GM10248 (cell line): Measurements from ENCODE around the gene FMNL3.

Experiments
- CTCF ChIA-PET: fragments of 300-600 bp; sonication (Branson Sonifier 250); formaldehyde crosslinking; extraction: SDS; loops from one replicate; lab custom pipeline; 2021; ENCODE audit warnings: antibody characterized with exemption; lab: Yijun Ruan, JAX
- POLR2A ChIA-PET: fragments of 350-650 bp; sonication (Branson Sonifier 250); formaldehyde crosslinking; extraction: SDS; loops from one replicate; lab custom pipeline; 2020; ENCODE audit warnings: antibody characterized with exemption; lab: Yijun Ruan, JAX
- DNase-seq: peaks from one replicate; pipeline ENCODE4 v3.0.0; 2012; ENCODE audit errors: extremely low spot score
- CTCF ChIP-seq: IDR thresholded peaks from 2 replicates; pipeline ENCODE4 v1.5.1; 2012; ENCODE audit warnings: mild to moderate bottlenecking, low read depth; ENCODE audit errors: extremely low read depth, missing control alignments, control extremely low read depth

FMNL3 gene

GRCh38 chr12:49671031-49671765 is 36.0 kb downstream of the FMNL3 start:
- no peak for DNase-seq
- TF ChIP-seq CTCF, result no peak
- ChIA-PET CTCF (interaction anchor here (0.7 to 11.7 kb wide), 11 partner anchors 7 to 91 kb away, joined by 3 to 131 read pairs (median 6); partner anchors contain the start of genes FMNL3, PRPF40B and TMBIM6), POLR2A (interaction anchor here (0.7 to 5.2 kb wide), 2 partner anchors 33 to 70 kb away, joined by 4 to 22 read pairs; partner anchors contain the start of gene TMBIM6)

GRCh38 chr12:49669796-49670195 is 37.4 kb downstream of the FMNL3 start:
- DNase-seq, result no peak
- TF ChIP-seq CTCF, result no peak
- ChIA-PET POLR2A (no interaction called here), CTCF (interaction anchor here (1.1 to 11.7 kb wide), 8 partner anchors 10 to 45 kb away, joined by 3 to 131 read pairs (median 6); partner anchors contain the start of gene FMNL3)

GRCh38 chr12:49667325-49668090 is 39.7 kb downstream of the FMNL3 start:
- POLR2A ChIA-PET, result no interaction called here
- CTCF ChIA-PET, result interaction anchor here (0.8 to 11.7 kb wide), 14 partner anchors 9 to 45 kb away, joined by 3 to 131 read pairs (median 3); partner anchors contain the start of gene FMNL3

GRCh38 chr12:49666176-49666575 is 41.0 kb downstream of the FMNL3 start:
- ChIA-PET POLR2A (no interaction called here), CTCF (interaction anchor here (1.2 to 11.7 kb wide), 9 partner anchors 16 to 75 kb away, joined by 3 to 131 read pairs (median 5); partner anchors contain the start of genes FMNL3 and TMBIM6)
- no peak for TF ChIP-seq CTCF
- no peak for DNase-seq

More at GRCh38 chr12:49667325-49668090, 39.7 kb downstream of the FMNL3 start:
- no peak for TF ChIP-seq CTCF
- DNase-seq, result no peak

GRCh38 chr12:49665384-49665783 is 41.8 kb downstream of the FMNL3 start:
- no peak for TF ChIP-seq CTCF
- DNase-seq, result no peak
- ChIA-PET CTCF (interaction anchor here (1.1 to 4.0 kb wide), 7 partner anchors 8 to 76 kb away, joined by 3 to 35 read pairs (median 5); partner anchors contain the start of gene TMBIM6), POLR2A (no interaction called here)
